HG02973 (cell line): ENCODE data around the gene PPFIA2.

Experiments used
- ATAC-seq: cut with Tn5 transposase; IDR thresholded peaks from one replicate; pipeline ENCODE4 v1.9.1; 2021; ENCODE audit warnings: moderate library complexity; ENCODE audit not compliant: unreplicated experiment

PPFIA2 gene

DNA sequence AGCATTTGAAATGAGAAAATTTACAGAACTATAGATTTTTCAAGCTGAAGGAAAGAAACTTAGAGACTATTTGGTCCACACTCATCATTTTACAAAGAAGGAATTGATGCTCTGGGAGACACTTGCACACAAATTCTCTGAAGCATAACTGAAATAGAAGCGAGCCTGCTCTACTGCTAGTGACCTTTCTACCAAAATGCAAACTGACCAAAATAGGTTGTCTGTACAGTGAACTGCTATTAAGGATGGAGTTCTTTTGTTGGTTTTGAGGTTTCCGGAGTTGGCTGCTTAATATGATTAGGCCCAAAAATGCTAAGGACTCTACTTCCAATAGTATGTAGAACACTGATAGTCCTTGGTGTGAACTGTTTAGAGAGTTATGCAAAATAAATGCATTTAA is 194.9 kb downstream of the PPFIA2 start:
- ATAC-seq, result no peak

DNA sequence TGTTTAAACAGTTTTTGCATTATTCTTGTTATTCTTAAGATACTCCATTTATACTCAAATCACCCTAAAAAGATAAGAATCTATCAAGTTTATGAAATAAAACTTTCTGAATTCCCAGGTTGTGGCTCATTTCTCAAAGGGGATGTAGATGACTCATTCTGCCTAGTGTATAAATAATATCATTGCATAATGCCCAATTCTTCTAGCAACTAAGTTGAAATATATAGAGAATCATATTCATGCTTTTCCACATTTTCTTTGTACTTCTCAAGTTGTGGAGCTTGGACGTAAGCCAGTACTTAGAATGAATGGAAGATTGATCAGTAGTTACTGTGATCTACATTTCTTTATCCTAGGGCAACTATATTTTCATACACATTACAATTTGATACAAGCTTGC is 201.1 kb downstream of the PPFIA2 start:
- ATAC-seq, result no peak

DNA sequence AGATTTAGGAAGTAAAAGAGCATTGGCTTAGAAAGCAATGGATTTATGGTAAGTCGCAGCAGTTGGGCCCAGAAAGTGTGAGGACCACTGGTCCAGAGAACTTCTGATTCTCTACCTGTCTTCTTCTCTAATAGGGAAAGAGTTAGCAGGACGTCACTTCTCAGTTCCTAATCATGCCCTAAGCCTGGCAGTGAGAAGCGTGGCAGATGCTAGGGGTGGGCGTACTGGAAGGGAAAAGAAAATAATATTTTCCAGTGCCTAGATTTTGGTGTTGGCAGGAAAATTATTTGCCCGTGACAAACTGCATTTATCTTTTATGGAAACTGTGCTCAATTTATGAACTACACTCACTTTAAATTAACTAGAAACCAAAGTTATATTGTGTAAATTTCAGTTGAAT is 212.3 kb downstream of the PPFIA2 start:
- ATAC-seq, result no peak

DNA sequence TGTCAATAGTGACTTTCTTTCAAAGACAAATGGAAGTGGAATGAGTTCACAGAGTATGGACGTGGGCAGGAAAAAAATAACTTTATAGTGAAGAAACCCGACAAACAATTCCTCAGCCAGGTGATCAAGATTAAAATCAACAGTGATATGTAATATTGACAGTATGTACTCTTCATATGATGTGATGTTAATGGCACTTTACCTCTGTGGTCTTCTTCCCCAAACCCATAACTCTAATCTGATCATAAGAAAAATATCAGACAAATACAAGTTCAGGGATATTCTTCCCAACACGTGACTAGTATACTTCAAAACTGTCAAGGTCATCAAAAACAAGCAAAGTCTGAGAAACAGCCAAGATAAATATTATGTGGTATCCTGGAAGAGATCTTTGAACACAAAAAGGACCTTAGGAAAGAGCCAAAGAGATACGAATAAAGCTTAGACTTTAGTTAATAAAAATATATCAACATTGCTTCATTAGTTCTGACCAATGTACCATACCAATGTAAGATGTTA is 215.5 kb downstream of the PPFIA2 start:
- no peak for ATAC-seq

DNA sequence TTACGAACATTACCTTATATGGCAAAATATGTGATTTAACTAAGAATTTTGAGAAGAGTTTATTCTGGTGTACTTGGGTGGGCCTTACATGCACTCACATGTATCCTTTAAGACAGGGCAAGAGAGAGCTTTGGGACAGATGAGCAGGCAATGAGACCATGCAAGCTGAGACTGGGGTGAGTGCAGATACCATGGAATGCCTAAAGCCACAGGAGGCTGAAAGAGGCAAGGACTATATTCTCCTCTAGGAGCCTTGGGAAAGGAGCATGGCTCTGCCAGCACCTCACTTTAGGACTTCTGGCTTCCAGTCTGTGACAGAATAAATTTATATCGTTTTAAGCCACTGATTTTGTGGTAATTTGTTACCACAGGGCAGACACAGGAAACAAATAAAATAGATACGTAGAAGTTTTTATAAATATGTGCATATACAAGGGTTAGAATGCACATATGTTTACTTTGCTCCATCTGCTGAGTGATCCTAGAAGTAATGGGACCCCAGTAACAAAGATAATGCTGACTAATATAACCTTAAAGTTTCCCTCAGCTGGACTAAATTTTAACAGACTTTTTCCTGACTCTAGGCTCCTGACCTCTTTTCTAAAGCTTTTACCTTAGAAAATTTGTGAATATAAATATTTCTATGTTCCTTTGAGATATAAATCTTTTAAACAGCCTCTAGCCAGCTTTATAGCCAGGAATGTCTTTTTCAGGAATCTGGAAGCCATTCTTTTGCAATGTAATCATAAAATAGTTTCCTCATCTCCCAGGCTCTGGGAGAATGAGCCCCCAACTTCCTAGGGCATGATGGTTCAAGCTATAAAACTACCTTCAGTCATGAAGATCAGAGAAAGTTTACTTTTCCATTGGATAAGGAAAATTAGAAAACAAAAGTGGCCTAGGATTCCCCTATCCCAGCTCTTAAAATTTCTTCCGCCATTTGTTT is 216.8 kb downstream of the PPFIA2 start:
- no peak for ATAC-seq

DNA sequence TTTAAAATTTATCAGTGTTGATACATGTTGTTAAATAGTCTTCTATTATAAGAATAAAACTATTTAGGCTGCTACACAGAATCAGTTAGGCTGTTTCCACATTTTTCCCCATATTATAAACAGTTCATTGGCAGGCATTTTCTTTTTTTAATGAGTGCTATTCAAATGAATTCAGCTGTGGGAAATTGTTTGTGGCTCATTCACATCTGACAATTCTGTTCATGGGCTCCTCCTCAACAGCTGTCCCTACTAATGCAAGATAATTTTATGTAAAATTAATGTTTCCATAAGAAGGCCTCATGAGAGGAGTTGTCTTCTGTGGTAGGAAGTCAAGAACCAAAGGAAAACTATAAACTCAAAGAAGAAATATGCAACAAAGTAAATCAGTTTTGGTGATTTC is 218.0 kb downstream of the PPFIA2 start:
- no peak for ATAC-seq

DNA sequence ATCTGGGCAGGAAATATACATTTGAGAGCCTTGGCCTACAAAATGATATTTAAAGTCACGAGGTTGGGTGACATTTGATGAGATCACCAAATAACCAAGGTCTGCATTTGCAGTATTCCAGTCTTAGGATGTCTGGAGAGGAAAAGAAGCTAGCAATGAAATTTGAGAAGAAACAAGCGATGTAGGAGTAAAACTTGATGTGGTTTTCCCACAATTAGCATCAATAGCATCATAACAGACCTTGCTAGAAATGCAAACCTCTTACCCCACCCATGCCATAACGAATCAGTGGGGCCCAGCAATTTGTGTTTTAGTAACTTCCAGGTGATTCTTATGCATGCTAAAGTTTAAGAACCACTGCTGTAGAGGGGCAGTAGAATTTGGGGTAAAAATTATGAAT is 219.9 kb downstream of the PPFIA2 start:
- no peak for ATAC-seq

DNA sequence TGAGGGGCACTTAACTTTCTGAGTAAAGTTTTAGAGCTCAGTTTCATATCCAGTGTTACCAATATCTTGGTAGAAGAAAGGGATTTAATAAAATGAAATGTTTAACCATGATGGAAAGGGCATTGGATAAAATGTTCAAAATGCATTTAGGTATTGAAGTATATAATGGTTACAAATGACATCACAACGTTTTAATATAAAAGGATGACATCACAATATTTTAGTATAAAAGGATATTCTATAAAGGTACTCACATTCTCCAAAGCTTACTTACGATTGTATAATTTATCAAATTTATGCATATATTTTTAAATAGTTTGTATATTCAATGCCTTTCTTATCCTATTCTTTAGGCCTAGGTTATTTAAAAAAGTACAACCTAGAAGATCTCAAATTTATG is 226.1 kb downstream of the PPFIA2 start:
- no peak for ATAC-seq

DNA sequence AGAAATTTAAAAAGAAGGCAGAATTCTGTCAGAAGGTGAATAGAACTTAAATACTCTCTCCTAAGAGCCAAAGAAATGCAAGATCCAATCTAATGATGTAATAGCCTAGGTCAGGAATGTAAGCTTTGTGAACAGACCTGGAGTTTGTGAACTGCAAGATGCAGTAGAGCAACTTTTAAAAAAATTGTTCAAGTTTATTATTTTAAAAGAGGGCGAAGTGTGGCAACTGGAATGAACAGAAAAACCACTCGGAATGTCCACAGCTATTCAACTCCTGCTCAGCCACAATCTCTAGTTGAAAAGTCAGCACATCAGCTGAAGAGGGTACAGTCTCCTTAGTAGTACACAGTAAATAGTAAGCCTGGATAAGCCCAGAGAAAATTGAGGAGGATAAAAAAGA is 228.8 kb downstream of the PPFIA2 start:
- no peak for ATAC-seq

DNA sequence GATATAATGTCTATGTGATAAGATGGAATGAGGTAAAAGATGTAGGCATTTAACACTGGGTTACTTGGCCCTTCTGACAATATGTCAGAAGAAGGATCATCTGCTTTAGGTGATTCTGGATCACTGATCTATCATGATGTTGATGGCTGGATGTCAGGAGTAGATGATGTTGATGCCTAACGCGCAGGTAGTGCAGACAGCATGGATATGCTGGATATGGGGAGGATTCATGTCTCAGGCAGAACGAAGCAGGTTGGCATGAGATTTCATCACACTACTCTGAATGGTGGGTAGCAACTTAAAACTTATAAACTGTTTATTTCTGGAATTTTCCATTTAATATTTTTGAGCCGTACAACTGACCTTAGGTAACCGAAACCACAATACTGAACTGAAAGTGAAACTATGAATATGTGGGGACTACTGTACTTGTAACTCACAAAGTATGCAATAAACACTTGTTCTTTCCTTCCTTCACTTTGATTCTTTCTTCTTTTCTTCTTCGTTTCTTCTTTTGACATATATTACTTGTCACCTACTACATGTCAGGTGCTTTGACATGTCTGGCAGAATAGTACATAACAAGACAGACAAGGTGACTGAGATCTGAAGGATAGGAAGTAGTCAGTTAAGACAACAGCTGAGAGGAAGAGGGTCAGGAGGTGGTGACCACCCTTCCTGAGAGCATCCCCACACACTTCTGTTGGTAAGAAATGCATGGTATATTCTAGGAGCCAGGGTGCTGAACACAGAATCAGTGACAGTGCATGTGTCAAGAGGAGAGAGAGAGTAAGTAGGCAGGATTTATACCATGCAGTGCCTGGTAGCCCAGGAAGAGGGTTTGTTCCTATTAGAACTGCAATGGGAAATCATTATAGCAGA is 238.8 kb downstream of the PPFIA2 start:
- ATAC-seq, result peak; percentile 86

DNA sequence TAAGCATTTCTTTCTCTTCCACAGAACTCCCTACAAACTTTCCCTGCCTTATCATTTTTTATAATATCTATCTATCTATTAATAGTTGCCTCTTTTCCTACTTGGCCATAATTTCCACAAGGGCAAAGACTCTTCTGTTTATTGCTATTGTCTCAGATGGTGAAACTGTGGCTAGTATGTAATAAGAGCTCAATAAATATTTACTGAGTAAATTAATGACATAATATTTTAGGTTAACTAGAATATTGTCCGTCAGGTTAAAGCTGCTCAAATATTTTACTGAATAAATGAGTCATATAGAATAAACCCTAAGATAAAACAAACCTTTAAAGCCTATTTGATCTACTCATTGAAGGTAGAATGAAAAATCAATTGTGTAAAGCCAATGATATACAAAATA is 240.5 kb downstream of the PPFIA2 start:
- ATAC-seq, result no peak

DNA sequence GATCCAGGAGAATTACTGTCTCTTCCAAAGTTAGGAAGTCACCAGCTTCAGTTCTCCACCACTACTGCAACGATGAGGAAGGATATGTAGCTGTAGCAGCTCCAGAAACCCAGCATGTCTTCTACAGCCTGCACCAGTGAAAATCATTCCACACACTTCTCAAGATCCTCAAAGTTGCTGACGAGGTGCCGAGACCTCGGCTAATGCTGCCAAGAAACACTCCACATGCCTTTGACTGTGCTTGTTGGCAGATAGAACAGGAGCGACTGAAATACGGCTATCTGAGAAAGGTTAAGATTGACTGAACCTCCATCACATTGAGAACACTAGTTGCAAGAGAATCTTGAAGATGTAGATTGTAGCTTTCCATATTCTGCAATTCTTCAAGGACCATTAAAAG is 241.9 kb downstream of the PPFIA2 start:
- no peak for ATAC-seq

DNA sequence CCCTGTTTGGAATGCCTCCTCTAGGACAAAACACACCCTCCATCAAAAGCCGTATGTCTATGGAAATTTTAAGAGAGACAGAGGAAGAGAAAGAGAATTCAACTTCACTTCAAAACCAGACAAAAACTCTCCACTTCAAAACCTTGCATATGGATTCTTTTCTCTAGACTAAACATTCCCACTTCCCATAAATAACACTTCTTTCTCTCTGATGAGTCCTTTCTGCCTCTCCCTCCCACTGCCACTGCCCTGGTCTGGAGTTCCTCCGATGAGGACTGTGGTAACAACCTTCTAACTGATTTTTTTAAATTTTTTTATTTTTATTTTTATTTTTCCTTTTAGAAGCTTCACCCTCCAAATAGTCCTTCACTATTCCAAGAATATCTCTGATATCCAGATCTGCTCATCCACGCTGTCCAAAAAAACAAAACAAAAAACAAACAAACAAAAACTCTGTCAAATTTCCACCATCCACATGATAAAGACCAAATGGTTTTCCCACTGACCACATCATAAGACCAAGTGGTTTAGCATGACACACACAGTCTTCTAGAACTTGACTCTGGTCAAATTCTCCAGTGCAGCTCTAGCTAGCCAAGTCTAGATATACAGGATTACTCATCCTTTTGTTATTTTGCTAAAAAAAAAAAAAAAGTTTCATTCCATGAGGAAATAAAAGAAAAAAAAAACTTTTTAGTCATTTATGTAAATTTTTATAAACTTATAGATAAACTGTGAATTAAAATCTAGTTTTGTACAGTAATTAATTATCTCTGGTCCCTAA is 256.0 kb downstream of the PPFIA2 start:
- ATAC-seq, result no peak

DNA sequence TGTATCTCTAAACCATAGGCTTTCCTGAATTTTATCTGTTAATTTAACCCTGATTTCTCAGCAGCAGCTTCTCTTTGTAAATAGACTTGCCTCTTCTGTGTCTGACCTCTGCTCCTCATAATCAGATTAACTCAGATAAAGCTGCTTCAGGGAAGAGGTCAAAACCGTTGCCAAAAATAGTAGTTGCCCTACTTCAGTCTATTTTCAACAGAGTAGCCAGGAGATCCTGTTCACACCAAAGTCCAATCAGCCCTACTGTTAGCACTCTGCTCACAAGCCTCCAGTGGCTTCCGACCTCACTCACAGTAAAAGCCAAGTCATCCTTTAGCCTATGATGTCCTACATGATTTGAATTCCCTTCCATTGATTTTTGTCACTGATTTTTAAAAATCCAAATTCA is 258.4 kb downstream of the PPFIA2 start:
- ATAC-seq, result no peak

DNA sequence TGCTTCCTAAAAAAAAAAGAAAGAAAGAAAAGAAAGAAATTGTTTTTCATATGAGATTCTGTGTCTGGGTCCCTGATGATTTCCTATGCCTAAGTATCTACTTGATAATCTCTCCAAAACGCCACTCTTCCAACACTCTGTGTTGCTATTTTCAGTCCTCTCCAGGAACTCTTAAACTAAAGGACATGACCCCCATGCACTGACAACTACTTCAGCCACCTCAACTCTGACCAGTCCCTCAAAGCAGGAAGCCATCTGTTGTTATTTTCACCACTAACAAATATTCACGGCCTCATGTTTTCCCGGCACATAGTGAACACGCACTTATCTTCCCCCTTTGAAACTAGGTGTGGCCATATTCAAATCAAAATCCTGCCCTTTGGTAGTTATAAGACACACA is 259.3 kb downstream of the PPFIA2 start:
- no peak for ATAC-seq

DNA sequence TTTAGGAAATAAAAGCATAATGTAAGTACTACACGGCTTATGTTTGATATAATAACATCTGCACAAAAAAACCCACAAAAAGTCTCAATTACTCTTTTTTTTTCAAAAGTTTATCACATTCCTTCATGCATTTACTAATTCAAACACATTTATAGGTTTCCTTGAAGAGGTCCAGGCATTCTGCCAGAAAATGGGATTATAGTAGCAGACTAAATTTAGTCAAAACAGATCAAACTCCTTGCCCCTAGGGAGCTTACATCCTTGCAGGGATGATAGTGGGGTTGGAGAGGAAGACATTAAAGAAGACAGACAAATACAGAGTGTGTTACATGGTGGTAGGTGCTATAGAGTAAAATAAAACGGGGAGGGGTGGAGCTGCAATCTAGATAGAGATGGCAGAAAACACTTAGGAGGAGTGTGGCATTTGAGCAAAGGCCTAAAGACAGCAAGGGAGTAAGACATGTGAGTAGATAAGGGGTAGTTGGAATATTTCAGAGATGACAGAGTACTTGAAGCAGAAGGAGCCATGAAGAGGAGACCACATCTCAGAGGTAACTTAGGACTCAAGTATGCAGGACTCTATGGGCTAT is 266.9 kb downstream of the PPFIA2 start:
- ATAC-seq, result no peak

DNA sequence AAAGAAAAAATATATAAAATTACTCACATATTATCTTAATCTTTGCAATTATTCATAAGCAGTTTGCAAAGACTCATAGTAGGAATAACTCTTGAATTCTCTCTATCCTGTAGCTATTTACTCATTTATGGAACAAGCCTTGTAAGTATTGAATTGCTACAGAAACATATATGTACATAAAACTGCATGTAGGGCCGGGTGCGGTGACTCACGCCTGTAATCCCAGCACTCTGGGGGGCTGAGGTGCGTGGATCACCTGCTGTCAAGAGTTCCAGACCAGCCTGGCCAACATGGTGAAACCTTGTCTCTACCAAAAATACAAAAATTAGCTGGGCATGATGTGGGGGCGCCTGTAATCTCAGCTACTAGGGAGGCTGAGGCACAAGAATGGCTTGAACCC is 286.2 kb downstream of the PPFIA2 start:
- ATAC-seq, result no peak

DNA sequence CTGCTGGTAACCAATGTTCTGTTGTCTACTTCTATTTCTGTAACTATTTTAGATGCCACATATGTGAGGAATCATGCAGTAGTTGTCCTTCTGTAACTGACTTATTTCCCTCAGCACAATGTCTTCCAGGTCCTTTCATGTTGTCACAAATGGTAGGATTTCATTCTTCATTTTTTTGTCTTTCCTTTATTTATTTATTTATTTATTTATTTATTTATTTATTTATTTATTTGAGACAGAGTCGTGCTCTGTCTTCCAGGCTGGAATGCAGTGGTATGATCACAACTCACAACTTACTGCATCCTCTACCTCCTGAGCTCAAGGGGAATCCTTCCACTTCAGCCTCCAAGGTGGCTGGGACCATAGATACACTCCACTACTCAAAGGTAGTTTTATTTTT is 288.2 kb downstream of the PPFIA2 start:
- ATAC-seq, result no peak

DNA sequence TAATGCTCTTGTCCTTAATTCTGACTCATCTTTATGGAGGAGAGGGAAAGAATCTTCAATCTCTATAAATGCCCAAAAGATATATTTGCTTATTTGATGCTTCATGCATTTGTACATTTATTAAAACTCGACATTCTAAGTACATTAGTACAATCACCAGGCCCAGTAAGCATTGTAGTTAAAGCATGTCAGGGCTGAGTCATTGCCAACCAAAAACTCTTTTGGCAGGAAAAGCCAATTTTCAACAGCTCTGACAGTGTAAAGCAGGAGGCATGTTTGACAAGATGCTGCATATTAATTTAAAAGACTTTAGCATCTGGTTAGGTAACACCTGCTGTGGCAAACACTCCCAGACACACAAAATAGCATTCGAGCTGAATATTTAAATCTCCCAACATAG is 290.9 kb downstream of the PPFIA2 start:
- ATAC-seq, result no peak

DNA sequence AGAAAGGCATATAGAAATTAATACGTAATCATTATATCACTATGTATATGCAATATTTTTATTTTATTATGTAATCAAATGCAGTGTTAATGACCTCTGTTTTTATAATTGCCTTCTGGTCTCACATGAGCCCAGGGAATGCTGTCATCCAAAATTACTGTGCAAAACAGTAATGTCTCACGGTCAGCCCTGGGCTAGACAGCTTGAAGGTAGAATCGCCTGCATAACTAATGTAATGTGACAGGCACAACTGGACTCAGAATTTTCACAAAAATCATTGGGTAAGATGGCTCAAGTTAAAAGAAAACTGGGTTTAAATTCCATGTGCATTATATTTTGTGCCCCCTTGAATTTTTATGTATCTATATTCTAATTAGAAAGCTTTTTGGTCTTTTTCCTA is 293.3 kb downstream of the PPFIA2 start:
- ATAC-seq, result no peak

DNA sequence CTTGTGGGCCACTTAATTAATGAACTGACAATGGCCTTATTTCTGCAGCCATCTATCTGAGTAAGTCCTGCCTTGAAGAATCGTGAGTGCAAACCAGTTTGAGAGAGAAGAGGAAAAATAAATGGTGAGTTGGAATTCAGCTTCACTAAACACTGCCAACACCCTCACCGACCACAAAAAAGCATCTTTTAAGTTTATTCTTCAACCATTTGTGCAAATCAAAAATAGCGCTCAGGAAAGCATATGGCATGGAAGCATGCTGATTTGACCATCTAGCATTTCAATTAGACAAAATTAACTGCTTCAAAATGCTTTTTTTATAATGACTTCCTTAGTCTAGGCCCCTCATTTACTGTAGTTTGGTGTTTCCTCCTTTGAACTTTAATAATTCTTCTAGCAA is 294.0 kb downstream of the PPFIA2 start:
- no peak for ATAC-seq
